ENCODE measurements around the gene ENG. TPM values are rescaled to one million over a fixed set of nuclear protein-coding genes. Genes with fewer than 3 reads are reported as not detected.

The ENG gene
- total RNA-seq, 6 experiments from 2014 or later, result 27.4 to 90.1 (median 54.1) TPM

DNA sequence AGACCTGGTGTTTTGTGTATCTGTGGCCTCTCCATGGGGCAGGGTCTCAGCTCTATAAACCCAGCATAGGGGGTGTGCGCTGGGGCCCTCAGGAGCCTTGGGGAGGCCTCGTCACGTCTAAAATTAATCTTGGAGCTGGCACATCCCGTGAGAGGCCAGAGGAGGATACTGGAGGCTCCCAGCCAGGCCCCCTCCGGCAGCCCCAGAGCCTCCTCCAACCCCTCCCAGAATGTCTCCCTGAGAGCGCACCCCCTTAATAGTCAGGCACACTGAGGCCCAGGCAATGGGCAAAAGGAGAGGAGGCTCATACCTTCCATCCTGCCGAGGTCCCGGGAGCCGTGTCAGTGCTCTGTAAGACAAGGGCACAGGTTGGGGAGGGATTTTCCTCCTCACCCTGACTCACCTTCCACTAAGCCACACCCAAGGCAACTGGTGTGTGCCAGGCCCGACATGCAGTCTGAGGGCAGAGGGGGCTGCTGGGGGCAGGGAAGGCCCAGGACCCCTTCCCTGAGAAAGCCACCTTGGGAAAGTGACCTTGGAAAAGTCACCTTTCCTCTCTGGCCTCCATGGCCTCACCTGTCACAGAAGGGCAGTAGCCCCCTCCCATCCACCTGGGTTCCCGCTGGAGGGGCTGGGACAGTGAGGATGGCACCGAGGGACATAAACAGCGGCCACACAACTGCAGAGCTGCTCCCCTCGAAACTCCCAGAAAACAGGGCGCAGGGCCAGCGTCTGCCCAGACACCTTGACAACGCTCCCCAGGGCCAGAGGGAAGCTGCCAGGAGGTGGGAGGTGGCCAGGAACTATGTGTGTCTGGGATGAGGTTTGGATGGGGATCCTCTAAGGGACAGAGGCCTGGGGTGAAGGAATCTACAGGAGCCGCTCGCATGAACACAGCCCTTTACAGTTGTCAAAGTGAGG lies 20.1 kb upstream of the ENG start:
- Histone ChIP-seq H3K27me3 (no peaks in the 10 kb centered on the region), H3K27ac (no peak overlapping the region), H3K4me1 (peaks cover 0 to 29% (median 15%) of the 10 kb centered on the region in 4 donors), H3K36me3 (peaks cover 0 to 5% (median 0%) of the 10 kb centered on the region in 4 donors), H3K9me3 (no peaks in the 10 kb centered on the region), H3K4me3 (no peak overlapping the region)
- WGBS (ENCODE audit: insufficient coverage, low coverage, low lambda C conversion rate, missing lambda C conversion rate), result 93% methylated on average over 3 of the region's 19 CpGs
- ATAC-seq, result peak in 1 of 4 donors; percentile 9
- intact Hi-C loops (cut with DNase I), result loop anchor here (10.0 kb wide), 2 partner anchors 60 to 140 kb away; partner anchors contain the start of gene TOR2A (in 1 of the 2)
- TF ChIP-seq, protein P1, sequence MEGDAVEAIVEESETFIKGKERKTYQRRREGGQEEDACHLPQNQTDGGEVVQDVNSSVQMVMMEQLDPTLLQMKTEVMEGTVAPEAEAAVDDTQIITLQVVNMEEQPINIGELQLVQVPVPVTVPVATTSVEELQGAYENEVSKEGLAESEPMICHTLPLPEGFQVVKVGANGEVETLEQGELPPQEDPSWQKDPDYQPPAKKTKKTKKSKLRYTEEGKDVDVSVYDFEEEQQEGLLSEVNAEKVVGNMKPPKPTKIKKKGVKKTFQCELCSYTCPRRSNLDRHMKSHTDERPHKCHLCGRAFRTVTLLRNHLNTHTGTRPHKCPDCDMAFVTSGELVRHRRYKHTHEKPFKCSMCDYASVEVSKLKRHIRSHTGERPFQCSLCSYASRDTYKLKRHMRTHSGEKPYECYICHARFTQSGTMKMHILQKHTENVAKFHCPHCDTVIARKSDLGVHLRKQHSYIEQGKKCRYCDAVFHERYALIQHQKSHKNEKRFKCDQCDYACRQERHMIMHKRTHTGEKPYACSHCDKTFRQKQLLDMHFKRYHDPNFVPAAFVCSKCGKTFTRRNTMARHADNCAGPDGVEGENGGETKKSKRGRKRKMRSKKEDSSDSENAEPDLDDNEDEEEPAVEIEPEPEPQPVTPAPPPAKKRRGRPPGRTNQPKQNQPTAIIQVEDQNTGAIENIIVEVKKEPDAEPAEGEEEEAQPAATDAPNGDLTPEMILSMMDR (IDR thresholded peaks at IDR 0.05), result no peak
- no peak for TF ChIP-seq POLR2A (IDR thresholded peaks at IDR 0.05)
- no peak for DNase-seq

DNA sequence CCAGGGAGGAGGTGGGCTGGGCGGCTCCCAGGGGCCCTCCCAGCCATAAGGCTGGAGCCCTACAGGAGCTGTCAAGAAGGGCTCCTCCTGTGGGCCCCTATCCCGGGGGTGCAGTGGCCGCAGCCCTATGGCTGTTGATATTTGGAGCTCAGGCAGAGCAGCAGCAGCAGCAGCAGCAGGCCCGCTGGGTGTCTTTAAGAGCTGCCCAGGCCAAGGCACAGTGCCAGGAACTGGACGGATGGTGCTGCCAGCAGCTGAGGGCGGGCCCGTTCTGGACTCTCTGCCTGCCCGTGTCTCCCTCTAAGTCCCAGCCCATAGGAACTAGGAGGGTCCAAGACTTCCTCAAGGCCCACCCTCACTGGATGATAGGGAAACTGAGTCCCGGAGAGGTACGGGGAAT lies 19.4 kb upstream of the ENG start:
- Histone ChIP-seq H3K4me3 (no peak overlapping the region), H3K4me1 (peaks cover 0 to 31% (median 15%) of the 10 kb centered on the region in 4 donors), H3K9me3 (no peaks in the 10 kb centered on the region), H3K36me3 (peaks cover 0 to 5% (median 0%) of the 10 kb centered on the region in 4 donors), H3K27me3 (no peaks in the 10 kb centered on the region), H3K27ac (no peak overlapping the region)
- ATAC-seq (peak; percentile 50 to 59 (median 58)), DNase-seq (peak; percentile 84 to 86 (median 85))
- 20% methylated on average over 2 of the region's 10 CpGs for WGBS (ENCODE audit: insufficient coverage, low coverage, low lambda C conversion rate, missing lambda C conversion rate)
- intact Hi-C loops (cut with DNase I), result loop anchor here (10.0 kb wide), 2 partner anchors 59 to 139 kb away; partner anchors contain the start of gene TOR2A (in 1 of the 2)
- TF ChIP-seq POLR2A (IDR thresholded peaks at IDR 0.05), result no peak
- TF ChIP-seq, protein P1 (IDR thresholded peaks at IDR 0.05), result no peak

DNA sequence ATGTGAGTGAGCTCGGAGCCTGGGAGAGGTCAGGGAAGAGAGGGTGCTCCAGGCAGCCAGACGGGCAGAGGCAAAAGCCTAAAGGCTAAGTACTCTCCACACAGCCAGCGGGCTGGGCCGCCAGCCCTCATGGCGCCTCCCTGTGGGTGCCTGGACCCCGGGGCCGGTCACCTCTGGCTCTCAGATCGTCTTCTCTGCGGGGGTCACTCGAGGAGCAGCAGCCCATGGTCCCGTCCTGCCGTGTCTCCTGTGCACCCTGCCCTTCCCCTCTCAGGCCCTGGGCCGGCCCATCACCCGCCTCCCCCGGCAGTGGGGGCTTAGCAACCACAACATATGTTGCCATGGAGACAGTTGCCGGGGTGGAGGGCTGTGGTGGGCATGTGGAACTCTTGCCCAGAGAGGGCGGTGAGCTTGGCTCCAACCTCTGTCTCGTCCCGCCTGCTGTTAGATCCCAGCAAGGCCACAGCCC lies 18.8 kb upstream of the ENG start:
- H3K36me3 ChIP-seq, result peaks cover 0 to 5% (median under 1%) of the 10 kb centered on the region in 4 donors
- DNase-seq (peak in 1 of 3 donors; percentile 49), ATAC-seq (no peak)
- no peak overlapping the region for H3K27ac ChIP-seq
- TF ChIP-seq, protein P1 (IDR thresholded peaks at IDR 0.05), result no peak
- no peak for TF ChIP-seq POLR2A (IDR thresholded peaks at IDR 0.05)
- intact Hi-C loops (cut with DNase I), result loop anchor here (10.0 kb wide), 2 partner anchors 58 to 138 kb away; partner anchors contain the start of gene TOR2A (in 1 of the 2)
- H3K9me3 ChIP-seq, result no peaks in the 10 kb centered on the region
- H3K4me1 ChIP-seq, result peaks cover 0 to 31% (median 15%) of the 10 kb centered on the region in 4 donors
- no peaks in the 10 kb centered on the region for H3K27me3 ChIP-seq
- 66% methylated on average over 6 of the region's 19 CpGs for WGBS (ENCODE audit: insufficient coverage, low coverage, low lambda C conversion rate, missing lambda C conversion rate)
- no peak overlapping the region for H3K4me3 ChIP-seq

DNA sequence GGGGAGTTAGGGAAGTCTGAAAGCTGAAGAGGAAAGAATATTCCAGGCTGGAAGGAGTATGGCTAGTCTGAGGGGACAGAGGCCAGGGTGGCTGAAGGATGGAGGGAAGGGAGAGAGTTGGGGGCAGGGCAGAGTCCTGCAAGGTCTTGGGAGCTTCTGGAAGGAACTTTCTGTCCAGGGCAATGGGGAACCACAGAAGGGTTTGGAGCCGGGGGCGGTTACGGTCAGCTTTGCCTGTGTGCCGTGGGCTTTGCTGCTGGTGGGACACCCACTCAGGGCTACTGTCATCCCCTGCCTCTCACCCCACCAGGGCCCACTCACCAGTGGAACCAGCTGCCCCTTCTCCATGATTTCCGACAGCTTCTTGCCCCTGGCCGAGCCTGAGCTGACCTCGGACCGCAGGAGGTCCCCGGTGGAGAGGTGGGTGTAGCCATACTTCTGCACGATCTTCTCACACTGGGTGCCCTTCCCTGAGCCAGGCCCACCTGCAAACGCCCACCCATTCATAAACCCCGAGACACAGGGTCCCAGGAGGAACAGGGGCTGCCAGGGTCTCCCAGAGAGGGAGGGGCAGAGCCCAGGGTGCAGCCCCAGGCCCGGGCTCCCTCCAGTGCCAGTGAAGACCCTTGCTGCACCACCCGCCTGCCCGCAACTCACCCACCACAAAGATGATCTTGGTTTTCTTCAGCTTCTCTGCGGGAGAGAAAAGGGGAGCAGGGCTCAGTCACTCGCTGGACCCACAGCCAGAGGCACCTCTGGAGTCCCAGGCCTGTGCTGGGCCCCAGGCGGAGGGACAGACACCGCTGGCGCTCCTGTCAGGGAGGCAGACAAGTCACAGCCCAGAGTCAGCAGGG lies 18.1 kb upstream of the ENG start:
- intact Hi-C loops (cut with DNase I), result loop anchor here (10.0 kb wide), 2 partner anchors 58 to 138 kb away; partner anchors contain the start of gene TOR2A (in 1 of the 2)
- ATAC-seq, result no peak
- Histone ChIP-seq H3K4me3 (no peak overlapping the region), H3K27me3 (no peaks in the 10 kb centered on the region), H3K9me3 (no peaks in the 10 kb centered on the region), H3K36me3 (peaks cover 0 to 5% (median 2%) of the 10 kb centered on the region in 4 donors), H3K4me1 (peaks cover 0 to 25% (median 12%) of the 10 kb centered on the region in 4 donors), H3K27ac (no peak overlapping the region)
- no peak for DNase-seq
- WGBS (ENCODE audit: insufficient coverage, low coverage, low lambda C conversion rate, missing lambda C conversion rate), result no CpG with 5 or more reads among the region's 20 CpGs
- TF ChIP-seq POLR2A (IDR thresholded peaks at IDR 0.05), result no peak
- TF ChIP-seq, protein P1 (IDR thresholded peaks at IDR 0.05), result no peak
